GM21717 (cell line): Measurements from ENCODE around the gene MIEF2.
"Not testable (repeated sequence)": the region's sequence is repeated elsewhere in the genome, so short reads cannot be mapped to it uniquely, and the experiment has no call there.

Experiments
- ATAC-seq: cut with Tn5 transposase; IDR thresholded peaks from one replicate; pipeline ENCODE4 v1.9.1; 2021; ENCODE audit warnings: mild to moderate bottlenecking, moderate library complexity; ENCODE audit not compliant: unreplicated experiment

The MIEF2 gene

GRCh38 chr17:18280766-18281371 lies 20.4 kb downstream of the MIEF2 start:
- no peak for ATAC-seq

DNA sequence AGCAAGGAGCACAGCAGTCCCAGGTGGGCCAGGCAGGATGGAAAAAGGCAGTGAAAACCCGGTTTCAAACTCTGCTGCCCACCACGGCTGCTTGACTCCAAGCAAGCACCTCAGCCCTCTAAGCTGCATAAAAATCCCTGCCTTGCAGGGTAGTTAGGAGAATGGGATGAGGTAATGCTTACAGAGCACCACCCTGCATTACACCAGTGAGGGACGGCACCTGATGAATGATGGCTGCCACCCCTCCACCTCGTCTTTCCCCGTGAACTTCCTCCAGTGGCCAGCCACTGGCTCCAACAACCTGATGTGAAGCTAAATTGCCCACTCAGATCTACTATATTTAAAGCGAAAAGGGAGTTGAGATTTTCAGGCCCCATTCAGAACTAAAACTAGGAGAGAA lies 21.3 kb downstream of the MIEF2 start:
- no peak for ATAC-seq

- no peak for ATAC-seq
Measured at GRCh38 chr17:18285296-18285695, 24.8 kb downstream of the MIEF2 start.

- no peak for ATAC-seq
Measured at GRCh38 chr17:18291718-18292540, 31.5 kb downstream of the MIEF2 start.

- ATAC-seq: not testable (repeated sequence)
Measured at GRCh38 chr17:18298061-18298460, 37.6 kb downstream of the MIEF2 start.

- no peak for ATAC-seq
Measured at GRCh38 chr17:18300725-18301480, 40.4 kb downstream of the MIEF2 start.

- not testable (repeated sequence) for ATAC-seq
Measured at GRCh38 chr17:18303206-18303605, 42.7 kb downstream of the MIEF2 start.

DNA sequence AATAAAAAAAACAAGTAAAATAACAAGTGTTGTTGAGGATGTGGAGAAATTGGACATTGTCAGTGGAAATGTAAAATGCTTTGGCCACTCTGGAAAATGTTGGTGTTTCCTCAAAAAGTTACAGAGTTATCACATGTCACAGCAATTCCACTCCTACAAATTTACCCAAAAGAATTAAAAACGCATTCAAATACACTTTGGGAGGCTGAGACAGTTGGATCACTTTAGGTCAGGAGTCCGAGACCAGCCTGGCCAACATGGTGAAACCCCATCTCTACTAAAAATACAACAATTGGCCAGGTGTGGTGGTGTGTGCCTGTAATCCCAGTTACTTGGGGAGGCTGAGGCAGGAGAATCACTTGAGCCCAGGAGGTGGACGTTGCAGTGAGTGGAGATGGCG lies 48.7 kb downstream of the MIEF2 start:
- ATAC-seq: no peak

DNA sequence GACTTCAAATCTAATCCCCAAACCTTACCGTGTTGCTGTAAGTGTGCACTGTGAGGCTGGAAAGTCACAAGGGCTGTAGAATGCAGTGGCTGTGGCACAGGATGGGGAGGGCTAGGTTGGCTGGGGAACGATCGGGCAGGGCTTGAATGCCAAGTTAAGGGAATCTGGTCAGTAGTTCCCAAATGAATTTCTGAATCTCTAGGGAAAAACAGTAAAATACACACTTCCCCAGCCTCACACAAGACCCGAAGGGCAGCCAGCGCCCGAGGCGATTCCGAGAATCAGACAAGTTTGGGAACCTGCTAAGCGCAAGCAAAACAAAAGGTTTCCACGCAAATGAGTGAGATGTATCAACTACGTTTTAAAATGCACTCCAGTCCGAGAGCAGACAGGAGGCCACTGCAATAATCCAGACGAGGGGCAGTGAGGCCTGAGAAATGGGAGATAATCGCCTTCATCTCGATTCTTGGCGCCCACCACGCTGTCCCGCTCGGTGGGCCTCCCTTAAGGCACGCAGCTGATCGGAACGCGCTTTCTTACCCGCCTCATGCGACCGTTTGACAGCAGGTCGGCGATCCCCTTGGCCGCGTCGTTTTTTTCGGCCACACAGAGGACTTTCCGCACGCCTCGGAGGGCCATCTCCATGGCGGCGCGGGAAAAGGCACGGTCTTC lies 53.7 kb downstream of the MIEF2 start:
- ATAC-seq: peak; percentile 16

- ATAC-seq: peak; percentile 70
Measured at GRCh38 chr17:18314731-18315561, 54.5 kb downstream of the MIEF2 start, which contains the start of the genes SMCR8 and TOP3A. SMCR8 (plus strand) TSS chr17:18315293; CDS start chr17:18315790, 497 bp downstream. TOP3A (minus strand) TSS chr17:18314994; CDS start chr17:18314778, 216 bp downstream.

DNA sequence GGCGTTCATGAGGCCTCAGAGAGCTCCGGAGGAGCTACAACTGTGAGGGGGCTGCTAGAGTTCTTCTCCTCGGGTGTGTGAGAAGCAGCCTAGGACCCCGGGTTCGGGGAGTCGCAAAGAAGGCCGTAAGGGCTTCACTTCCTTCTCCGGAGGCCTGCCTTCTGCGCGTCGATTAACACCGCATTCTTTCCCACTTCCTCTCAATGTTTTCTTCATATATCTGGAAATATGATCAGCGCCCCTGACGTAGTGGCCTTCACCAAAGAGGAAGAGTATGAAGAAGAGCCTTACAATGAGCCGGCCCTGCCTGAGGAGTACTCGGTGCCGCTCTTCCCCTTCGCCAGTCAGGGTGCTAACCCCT lies 55.1 kb downstream of the MIEF2 start:
- peak; percentile 2 for ATAC-seq

DNA sequence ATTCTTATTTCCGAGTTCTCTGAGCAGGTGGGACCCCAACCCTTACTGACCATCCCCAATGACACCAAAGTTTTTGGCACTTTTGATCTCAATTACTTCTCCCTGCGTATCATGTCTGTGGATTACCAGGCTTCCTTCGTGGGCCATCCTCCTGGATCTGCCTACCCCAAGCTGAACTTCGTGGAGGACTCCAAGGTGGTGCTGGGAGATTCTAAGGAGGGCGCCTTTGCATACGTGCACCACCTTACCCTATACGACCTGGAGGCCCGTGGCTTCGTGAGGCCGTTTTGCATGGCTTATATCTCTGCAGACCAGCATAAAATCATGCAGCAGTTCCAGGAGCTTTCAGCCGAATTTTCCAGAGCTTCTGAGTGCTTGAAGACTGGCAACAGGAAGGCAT lies 55.5 kb downstream of the MIEF2 start:
- no peak for ATAC-seq
